ENCODE measurements around the gene OLAH. TPM values are rescaled to one million over a fixed set of nuclear protein-coding genes. Genes with fewer than 3 reads are reported as not detected.

Gene OLAH
- total RNA-seq, 4 donors from 2014 or later, result 0.26 to 5.6 (median 5.3) TPM; not detected in 1

- no peaks in the 10 kb centered on the region for H3K36me3 ChIP-seq
- H3K9me3 ChIP-seq, result no peaks in the 10 kb centered on the region
- H3K27ac ChIP-seq, result no peak overlapping the region
- no peaks in the 10 kb centered on the region for H3K27me3 ChIP-seq
- TF ChIP-seq CTCF (IDR thresholded peaks at IDR 0.05) (no peak), POLR2AphosphoS5 (IDR thresholded peaks at IDR 0.05) (no peak), EP300 (IDR thresholded peaks at IDR 0.05) (no peak)
- no peak for DNase-seq (ENCODE audit: low spot score in 2 of 2)
- WGBS, result 82% methylated on average over 18 of the region's 18 CpGs
- peaks cover 9% of the 10 kb centered on the region for H3K4me1 ChIP-seq
- H3K4me3 ChIP-seq, result peak overlapping the region; percentile 38
These were observed 40.1 kb downstream of the OLAH start for GRCh38 chr10:15083674-15084501.

DNA sequence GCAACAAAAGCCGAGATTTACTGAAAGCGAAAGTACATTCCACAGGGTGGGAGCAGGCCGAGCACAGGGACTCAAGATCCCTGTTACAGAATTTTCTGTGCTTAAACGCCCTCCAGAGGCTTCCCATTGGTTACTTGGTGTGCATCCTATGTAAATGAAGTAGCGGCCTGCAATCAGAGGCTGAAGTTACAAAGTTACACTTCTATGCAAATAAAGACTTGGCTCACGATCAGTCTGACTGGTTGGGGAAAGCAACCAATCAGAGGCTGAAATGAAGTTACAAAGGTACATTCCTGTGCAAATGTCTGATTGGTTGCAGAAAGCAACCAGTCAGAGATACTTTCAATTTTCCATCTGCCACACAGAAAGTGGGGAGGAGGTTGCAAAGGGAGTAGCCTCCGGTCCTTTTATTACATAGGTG is 40.8 kb downstream of the OLAH start:
- H3K4me3 ChIP-seq, result peak overlapping the region; percentile 38
- DNase-seq (ENCODE audit: low spot score in 2 of 2), result no peak
- H3K27ac ChIP-seq, result no peak overlapping the region
- TF ChIP-seq EP300 (IDR thresholded peaks at IDR 0.05) (no peak), POLR2A (IDR thresholded peaks at IDR 0.05) (no peak), CTCF (IDR thresholded peaks at IDR 0.05) (no peak), POLR2AphosphoS5 (IDR thresholded peaks at IDR 0.05) (no peak)
- no peaks in the 10 kb centered on the region for H3K27me3 ChIP-seq
- H3K4me1 ChIP-seq, result peaks cover 11% of the 10 kb centered on the region
- H3K36me3 ChIP-seq, result no peaks in the 10 kb centered on the region
- WGBS, result 38% methylated on average over 7 of the region's 7 CpGs
- H3K9me3 ChIP-seq, result no peaks in the 10 kb centered on the region

DNA sequence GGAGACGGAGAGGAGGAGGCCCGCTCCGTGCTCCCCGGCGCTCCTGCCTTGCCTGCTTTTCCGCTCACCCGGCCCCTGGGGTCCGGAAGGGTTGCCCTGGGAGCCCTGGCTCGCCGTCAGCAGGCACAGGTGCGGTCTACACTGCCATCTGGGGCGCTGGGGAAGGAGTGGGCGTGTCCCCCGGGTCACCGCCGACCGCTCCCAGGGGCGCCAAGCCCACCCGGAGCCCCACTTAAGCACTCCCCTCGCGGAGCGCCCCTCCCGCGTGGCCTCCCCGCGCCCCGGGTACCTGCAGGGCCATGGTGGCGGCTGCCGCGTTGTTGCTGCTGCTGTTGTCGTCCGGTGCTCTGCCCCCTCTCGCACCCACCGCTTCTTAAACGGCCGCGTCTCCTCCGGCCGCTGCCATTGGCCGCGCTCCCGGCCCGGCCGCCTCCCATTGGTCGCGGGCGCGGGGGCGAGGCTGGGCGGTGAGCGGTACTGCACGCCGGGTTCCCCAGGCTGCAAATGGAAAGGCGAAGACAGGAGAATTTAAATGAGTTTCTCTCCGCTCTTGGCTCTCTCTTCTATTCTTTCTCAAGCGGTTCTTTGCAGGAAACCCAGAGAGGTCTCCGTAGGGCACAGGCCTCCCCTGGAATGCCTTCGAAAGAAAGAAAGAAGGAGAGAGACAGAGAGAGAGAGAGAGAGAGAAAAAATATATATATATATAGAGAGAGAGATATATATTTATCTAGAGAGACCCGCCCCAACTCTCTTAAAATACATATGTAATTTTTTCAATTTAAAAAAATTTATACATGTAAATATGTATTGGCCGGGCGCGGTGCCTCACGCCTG is 44.9 kb downstream of the OLAH start, which contains the start of gene ACBD7:
Gene ACBD7, minus strand, starts transcription at position 349 of the 834 bp plus-strand sequence. Its CDS starts 48 bp downstream, at position 301.
- peak; percentile 78 to 84 for DNase-seq (ENCODE audit: low spot score in 2 of 2)
- H3K4me1 ChIP-seq, result peaks cover 11% of the 10 kb centered on the region
- TF ChIP-seq CTCF (IDR thresholded peaks at IDR 0.05) (peak; percentile 62 to 74), EP300 (IDR thresholded peaks at IDR 0.05) (no peak)
- H3K27me3 ChIP-seq, result no peaks in the 10 kb centered on the region
- H3K36me3 ChIP-seq, result no peaks in the 10 kb centered on the region
- H3K9me3 ChIP-seq, result no peaks in the 10 kb centered on the region
- 5% methylated on average over 63 of the region's 63 CpGs for WGBS
- no peak within 1 kb of the TSS for H3K27ac ChIP-seq
- H3K4me3 ChIP-seq, result peak within 1 kb of the TSS; percentile 59

DNA sequence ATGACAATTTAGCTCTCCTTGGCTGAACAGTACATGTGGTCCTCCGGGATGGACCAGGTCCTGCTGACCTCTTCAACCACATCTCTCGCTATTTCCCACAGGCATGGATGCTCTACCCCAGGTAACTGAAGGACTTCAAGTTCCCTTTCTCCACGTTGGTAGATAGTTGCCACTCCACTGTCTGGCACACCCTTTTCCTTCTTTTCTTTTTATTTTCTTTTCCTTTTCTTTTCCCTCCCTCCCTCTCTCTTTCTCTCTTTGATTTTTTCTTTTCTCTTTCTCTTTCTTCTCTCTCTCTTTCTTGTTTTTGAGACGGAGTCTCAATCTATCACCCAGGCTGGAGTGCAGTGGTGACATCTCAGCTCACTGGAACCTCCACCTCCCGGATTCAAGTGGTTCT is 47.7 kb downstream of the OLAH start:
- H3K9me3 ChIP-seq, result no peaks in the 10 kb centered on the region
- H3K27ac ChIP-seq, result no peak overlapping the region
- DNase-seq (ENCODE audit: low spot score in 2 of 2), result no peak
- TF ChIP-seq POLR2AphosphoS5 (IDR thresholded peaks at IDR 0.05) (no peak), CTCF (IDR thresholded peaks at IDR 0.05) (no peak), EP300 (IDR thresholded peaks at IDR 0.05) (no peak), POLR2A (IDR thresholded peaks at IDR 0.05) (no peak)
- WGBS, result 87% methylated on average over 5 of the region's 5 CpGs
- peaks cover 11% of the 10 kb centered on the region for H3K4me1 ChIP-seq
- H3K36me3 ChIP-seq, result no peaks in the 10 kb centered on the region
- no peak overlapping the region for H3K4me3 ChIP-seq
- no peaks in the 10 kb centered on the region for H3K27me3 ChIP-seq

- H3K4me1 ChIP-seq, result peaks cover 14% of the 10 kb centered on the region
- H3K36me3 ChIP-seq, result no peaks in the 10 kb centered on the region
- H3K27ac ChIP-seq, result no peak overlapping the region
- H3K27me3 ChIP-seq, result no peaks in the 10 kb centered on the region
- H3K9me3 ChIP-seq, result no peaks in the 10 kb centered on the region
- DNase-seq (ENCODE audit: low spot score in 2 of 2), result no peak
- TF ChIP-seq POLR2A (IDR thresholded peaks at IDR 0.05) (no peak), EP300 (IDR thresholded peaks at IDR 0.05) (no peak), CTCF (IDR thresholded peaks at IDR 0.05) (no peak), POLR2AphosphoS5 (IDR thresholded peaks at IDR 0.05) (no peak)
- H3K4me3 ChIP-seq, result no peak overlapping the region
- 90% methylated on average over 16 of the region's 16 CpGs for WGBS
These were observed 49.2 kb downstream of the OLAH start for GRCh38 chr10:15092855-15093408.

Measured in suprapubic skin (tissue), 4 donors.